Sigmoid colon (tissue), 7 donors: Measurements from ENCODE around the gene CCNQ. TPM values are rescaled to one million over a fixed set of nuclear protein-coding genes. Genes with fewer than 3 reads are reported as not detected.

ENCODE experiments used
- DNase-seq: peaks from one replicate; pipeline ENCODE4 v3.0.0-alpha.2; 2019
- H3K27ac ChIP-seq, 4 donors: fragments of 200-600 bp; sonication (generic); one replicate each; pipeline ENCODE4 v1.5.1; 2016 to 2019; ENCODE audit warnings: mild to moderate bottlenecking in 1 of 4
- H3K27me3 ChIP-seq, 3 donors: fragments of 200-600 bp; sonication (generic); one replicate each; pipeline ENCODE4 v1.5.1; 2019; ENCODE audit warnings: mild to moderate bottlenecking in 1 of 3
- H3K36me3 ChIP-seq, 4 donors: fragments of 200-600 bp; sonication (generic); one replicate each; pipeline ENCODE4 v1.5.1; 2016 to 2019
- H3K4me1 ChIP-seq, 4 donors: fragments of 200-600 bp; sonication (generic); one replicate each; pipeline ENCODE4 v1.5.1; 2017 to 2019
- H3K4me3 ChIP-seq, 4 donors: fragments of 200-600 bp; sonication (generic); one replicate each; pipeline ENCODE4 v1.5.1; 2017 to 2019; ENCODE audit warnings: mild to moderate bottlenecking in 2 of 4, moderate library complexity in 1 of 4
- H3K9me3 ChIP-seq, 4 donors: fragments of 200-600 bp in 3 of 4; sonication (generic) in 3 of 4; one replicate each; pipeline versions ENCODE4 v1.5.1 to v1.6.1; 2013 to 2019
- CTCF ChIP-seq, 4 experiments: fragments of 450-650 bp in 3 of 4; fragments of 200-600 bp in 1 of 4; IDR thresholded peaks; one replicate each; pipeline ENCODE4 v1.5.1; 2016 to 2019; ENCODE audit warnings: antibody characterized with exemption in 4 of 4, mild to moderate bottlenecking in 3 of 4, moderate library complexity in 2 of 4
- EP300 ChIP-seq, 4 donors: sonication (generic); formaldehyde crosslinking; IDR thresholded peaks; one replicate each; pipeline ENCODE4 v1.6.1; 2017; ENCODE audit warnings: antibody characterized with exemption in 4 of 4
- POLR2A ChIP-seq, 2 donors: fragments of 450-650 bp; IDR thresholded peaks; one replicate each; pipeline ENCODE4 v1.6.1; 2016; ENCODE audit warnings: antibody characterized with exemption in 2 of 2, mild to moderate bottlenecking in 2 of 2, moderate library complexity in 2 of 2
- POLR2AphosphoS5 ChIP-seq, 4 donors: sonication (generic); formaldehyde crosslinking; IDR thresholded peaks; one replicate each; pipeline ENCODE4 v1.6.1; 2017; ENCODE audit warnings: antibody characterized with exemption in 4 of 4
- WGBS, 2 donors: extraction: QIAGEN DNeasy Blood & Tissue Kit; methylation state at CpG; one replicate each; pipeline ENCODE4 v1.1.7; 2013; 5-methylcytosine and 5-hydroxymethylcytosine counted together
- intact Hi-C: fragments of 100-400 bp; cut with DNase I; formaldehyde crosslinking; loops from one replicate; pipeline ENCODE4 v1.15.1; 2023
- polyA plus RNA-seq, 3 donors: library from polyadenylated mRNA; stranded (reverse); fragments of 200-250 nt; gene quantifications; one replicate each; pipeline ENCODE4 v1.2.3, GENCODE V29; 2013
- total RNA-seq, 4 donors: library from RNA; depleted of rRNA; stranded (reverse); fragments of >200 nt; gene quantifications; one replicate each; pipeline ENCODE4 v1.1.0, GENCODE V29; 2016
- donor health status: healthy with polysubstance abuse.
- donor health status: Bipolar disorder and iron deficiency.
- donor health status: healthy.

Gene CCNQ
- total and polyA plus RNA-seq, 7 donors: 31.8 to 49.0 (median 37.9) TPM

GRCh38 chrX:153631907-153632594, 33.1 kb upstream of the CCNQ start:
- H3K9me3 ChIP-seq: no peaks in the 10 kb centered on the region
- intact Hi-C loops: no loop called here
- H3K4me1 ChIP-seq: no peaks in the 10 kb centered on the region
- peak; percentile 34 for DNase-seq
- no peak overlapping the region for H3K27ac ChIP-seq
- TF ChIP-seq CTCF (IDR thresholded peaks at IDR 0.05) (no peak), POLR2A (IDR thresholded peaks at IDR 0.05) (no peak), EP300 (IDR thresholded peaks at IDR 0.05) (no peak)
- no peak overlapping the region for H3K4me3 ChIP-seq
- H3K36me3 ChIP-seq: no peaks in the 10 kb centered on the region
- no peaks in the 10 kb centered on the region for H3K27me3 ChIP-seq
- 90 to 91% methylated on average over 19 of the region's 19 CpGs for WGBS, 2 donors

- 95 to 100% methylated on average over 2 of the region's 2 CpGs for WGBS, 2 donors
- TF ChIP-seq POLR2A (IDR thresholded peaks at IDR 0.05) (no peak), EP300 (IDR thresholded peaks at IDR 0.05) (no peak), POLR2AphosphoS5 (IDR thresholded peaks at IDR 0.05) (no peak), CTCF (IDR thresholded peaks at IDR 0.05) (no peak)
These were observed 32.4 kb upstream of the CCNQ start for GRCh38 chrX:153631346-153631745.

GRCh38 chrX:153628665-153629064, 29.7 kb upstream of the CCNQ start:
- H3K4me3 ChIP-seq: no peak overlapping the region
- no peak for TF ChIP-seq CTCF (IDR thresholded peaks at IDR 0.05)
- no peak for TF ChIP-seq POLR2A (IDR thresholded peaks at IDR 0.05)
- TF ChIP-seq EP300 (IDR thresholded peaks at IDR 0.05): no peak
- TF ChIP-seq POLR2AphosphoS5 (IDR thresholded peaks at IDR 0.05): no peak
- intact Hi-C loops: no loop called here

More at GRCh38 chrX:153631346-153631745, 32.4 kb upstream of the CCNQ start:
- no peaks in the 10 kb centered on the region for H3K27me3 ChIP-seq
- H3K4me1 ChIP-seq: no peaks in the 10 kb centered on the region
- no peak for DNase-seq
- H3K4me3 ChIP-seq: no peak overlapping the region
- H3K36me3 ChIP-seq: no peaks in the 10 kb centered on the region
- H3K27ac ChIP-seq: no peak overlapping the region
- intact Hi-C loops: no loop called here
- no peaks in the 10 kb centered on the region for H3K9me3 ChIP-seq

GRCh38 chrX:153628129-153628528, 29.2 kb upstream of the CCNQ start:
- H3K4me3 ChIP-seq: no peak overlapping the region
- WGBS, 2 donors: 91 to 92% methylated on average over 8 of the region's 8 CpGs
- H3K27ac ChIP-seq: no peak overlapping the region
- intact Hi-C loops: no loop called here
- TF ChIP-seq EP300 (IDR thresholded peaks at IDR 0.05) (no peak), CTCF (IDR thresholded peaks at IDR 0.05) (no peak), POLR2AphosphoS5 (IDR thresholded peaks at IDR 0.05) (no peak), POLR2A (IDR thresholded peaks at IDR 0.05) (no peak)
- no peaks in the 10 kb centered on the region for H3K4me1 ChIP-seq
- H3K27me3 ChIP-seq: peaks cover 0 to 3% (median 0%) of the 10 kb centered on the region in 3 donors
- no peaks in the 10 kb centered on the region for H3K9me3 ChIP-seq
- H3K36me3 ChIP-seq: no peaks in the 10 kb centered on the region
- no peak for DNase-seq

More at GRCh38 chrX:153628665-153629064, 29.7 kb upstream of the CCNQ start:
- DNase-seq: peak; percentile 49
- H3K27me3 ChIP-seq: peaks cover 0 to 3% (median 0%) of the 10 kb centered on the region in 3 donors
- WGBS, 2 donors: 89 to 91% methylated on average over 12 of the region's 12 CpGs
- no peaks in the 10 kb centered on the region for H3K36me3 ChIP-seq
- no peaks in the 10 kb centered on the region for H3K4me1 ChIP-seq
- no peak overlapping the region for H3K27ac ChIP-seq
- no peaks in the 10 kb centered on the region for H3K9me3 ChIP-seq
